NCI-H2081 treated with DMSO at 0.1 percent for 48 hours (cell line): ENCODE data around the gene UBE2H.
"Not testable (repeated sequence)": the region's sequence is repeated elsewhere in the genome, so short reads cannot be mapped to it uniquely, and the experiment has no call there.

Source experiments
- DNase-seq: peaks from one replicate; lab custom pipeline; 2025; lab: John Stamatoyannopoulos, UW

UBE2H gene

DNA sequence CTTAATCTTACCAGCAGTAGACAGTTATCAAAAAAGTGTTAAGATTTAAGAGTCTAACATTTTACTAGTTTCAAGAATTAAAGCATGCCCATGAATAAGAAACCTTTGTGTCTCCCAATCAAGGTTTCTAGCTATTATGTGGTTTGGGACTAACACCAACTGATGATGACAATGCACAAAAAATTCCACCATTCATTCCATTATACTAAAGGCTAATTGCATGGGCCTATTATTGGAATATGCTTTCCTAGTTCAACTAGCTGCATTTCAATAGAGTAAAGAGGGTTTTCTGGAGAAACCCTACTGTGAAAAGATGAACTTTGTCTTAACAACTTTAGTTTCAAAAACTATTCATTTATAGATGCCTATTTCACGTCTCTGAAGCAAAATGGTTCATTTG lies 44.6 kb downstream of the UBE2H start:
- DNase-seq: no peak

DNA sequence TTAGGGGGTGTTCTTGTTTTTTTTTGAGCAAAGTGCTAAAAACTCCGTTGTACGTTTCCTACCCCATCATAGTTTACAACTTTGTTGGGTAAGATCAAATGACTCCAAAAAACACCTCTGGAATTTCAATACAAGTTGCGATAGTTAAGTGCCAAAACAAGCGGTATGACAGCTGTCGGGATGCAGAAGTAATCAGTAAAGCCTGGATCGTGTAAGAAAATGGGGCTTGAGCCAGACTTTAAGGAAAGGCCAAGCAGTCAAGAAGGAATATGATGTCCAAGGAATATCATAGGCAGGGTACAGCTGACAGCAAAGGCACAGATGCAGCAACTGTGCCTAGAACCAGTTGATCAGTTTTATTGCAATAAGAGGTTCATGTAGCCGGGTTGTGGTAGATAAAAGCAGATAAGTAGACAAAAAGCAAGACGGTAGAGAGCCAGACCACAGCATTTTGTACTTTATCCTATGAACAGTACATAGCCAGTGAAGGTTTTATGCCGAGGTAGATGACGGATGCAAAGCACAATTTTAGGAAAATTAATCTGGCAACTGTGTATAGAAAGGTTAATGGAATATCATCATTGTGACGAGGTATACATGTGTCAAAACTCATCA lies 45.5 kb downstream of the UBE2H start:
- no peak for DNase-seq

DNA sequence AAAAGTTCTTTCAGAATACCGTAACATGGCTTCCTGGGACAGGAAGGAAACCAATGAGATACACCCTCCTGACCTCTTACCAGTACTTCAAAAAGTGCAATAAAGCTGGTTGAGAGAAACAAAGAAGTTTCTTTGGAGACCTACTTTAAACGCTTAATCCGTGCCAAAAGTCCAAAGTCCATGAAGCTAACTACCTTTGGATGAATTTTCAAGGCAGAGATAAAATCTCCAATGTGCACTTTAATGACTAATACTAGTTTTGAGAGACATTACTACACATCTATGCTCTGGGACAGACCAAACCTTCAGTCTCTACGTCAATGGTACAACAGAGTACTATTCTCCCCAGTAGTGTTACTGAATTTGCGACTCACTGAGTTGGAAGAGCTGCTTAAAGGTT lies 46.1 kb downstream of the UBE2H start:
- DNase-seq: no peak

DNA sequence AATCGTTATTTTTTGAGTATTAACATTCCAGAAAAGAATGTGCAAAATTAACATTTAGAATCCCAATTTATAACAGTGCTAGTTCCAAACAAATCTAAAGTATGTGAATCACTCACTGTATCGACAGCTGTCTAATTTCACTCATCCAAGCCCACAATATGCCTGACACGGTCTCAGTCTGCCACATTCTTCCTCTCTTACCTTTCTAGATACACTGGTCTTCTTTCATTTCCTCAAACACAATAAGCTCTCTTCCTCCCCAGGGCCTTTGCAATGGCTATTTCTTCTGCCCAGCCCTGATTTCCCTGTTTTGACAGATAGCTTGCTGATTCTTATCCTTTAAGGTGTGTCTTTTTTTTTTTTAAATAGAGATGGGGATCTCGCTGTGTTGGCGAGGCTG lies 48.8 kb downstream of the UBE2H start:
- no peak for DNase-seq

DNA sequence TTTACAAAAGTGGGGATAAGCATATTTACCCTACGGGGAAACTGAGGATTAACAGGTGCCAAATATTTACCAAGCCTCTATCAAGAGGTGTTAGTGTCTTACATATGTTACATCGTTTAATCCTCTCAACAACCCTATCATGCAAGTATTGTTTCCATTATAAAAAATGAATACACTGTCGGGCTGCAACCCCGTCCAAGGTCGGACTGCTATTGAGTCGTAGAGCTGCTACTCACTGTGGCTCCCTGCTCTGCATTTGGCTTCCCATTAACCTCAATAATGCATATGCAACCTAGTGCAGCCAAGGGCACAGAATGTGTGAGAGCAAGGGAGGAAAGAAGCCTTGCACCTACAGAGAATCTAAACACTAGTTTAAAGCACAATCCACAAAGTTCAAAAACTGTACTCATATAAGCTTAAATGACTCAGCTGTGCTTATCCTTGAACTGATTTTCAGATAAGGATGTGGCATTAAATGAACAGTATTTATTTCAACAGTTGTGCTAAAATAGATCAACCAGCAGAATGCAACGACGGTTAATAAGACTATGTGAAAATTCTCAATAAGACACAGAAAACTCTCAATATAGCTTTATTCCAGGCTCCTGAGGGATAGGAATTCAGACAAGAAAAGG lies 49.9 kb downstream of the UBE2H start:
- DNase-seq: no peak

DNA sequence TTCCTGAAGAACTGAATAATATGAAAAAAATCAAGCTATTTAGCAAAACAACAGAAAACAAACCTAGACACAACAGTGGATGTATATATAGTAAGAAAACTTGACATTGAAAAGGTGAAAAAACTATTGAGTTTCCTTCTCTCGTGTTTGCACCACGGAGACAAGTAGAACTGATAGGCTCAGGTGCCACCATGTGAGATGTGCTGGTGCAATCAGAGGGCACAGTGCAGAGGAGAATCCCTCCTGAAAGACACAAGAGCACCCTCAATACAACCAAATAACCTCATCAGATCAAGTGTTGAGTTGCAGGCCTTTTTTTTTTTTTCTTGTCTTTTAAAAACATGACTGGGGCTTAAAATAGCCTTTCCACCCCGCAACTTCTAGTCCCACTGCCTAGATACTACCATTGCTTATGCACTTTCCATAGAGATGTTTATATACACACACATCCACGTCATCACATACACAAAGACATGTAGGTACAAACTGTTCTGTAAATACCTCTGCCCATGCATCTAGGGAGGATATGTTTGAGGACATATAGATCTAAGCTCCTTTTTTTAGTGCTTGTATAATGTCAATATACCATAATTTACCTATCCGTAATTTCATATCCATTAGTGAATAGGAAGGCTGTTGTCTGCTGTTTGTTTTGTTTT lies 54.1 kb downstream of the UBE2H start:
- no peak for DNase-seq

DNA sequence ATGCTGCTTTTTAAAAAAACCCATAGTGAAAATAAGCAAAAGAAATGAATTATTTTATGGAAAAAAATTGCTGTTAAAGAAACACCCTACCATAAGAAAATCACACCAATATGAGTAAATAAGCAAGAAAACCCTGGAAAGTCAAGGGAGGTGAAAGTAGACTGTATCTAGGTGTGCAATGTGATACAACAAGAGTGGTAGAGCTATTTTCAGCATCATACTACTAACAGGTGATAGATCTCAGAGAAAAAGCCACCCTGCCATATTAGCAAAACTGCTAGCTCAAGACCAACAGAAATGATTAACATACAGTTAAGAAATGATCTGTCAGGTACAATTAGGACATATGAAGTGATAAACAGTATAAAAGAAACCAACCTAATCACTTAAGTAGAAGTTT lies 54.8 kb downstream of the UBE2H start:
- no peak for DNase-seq

DNA sequence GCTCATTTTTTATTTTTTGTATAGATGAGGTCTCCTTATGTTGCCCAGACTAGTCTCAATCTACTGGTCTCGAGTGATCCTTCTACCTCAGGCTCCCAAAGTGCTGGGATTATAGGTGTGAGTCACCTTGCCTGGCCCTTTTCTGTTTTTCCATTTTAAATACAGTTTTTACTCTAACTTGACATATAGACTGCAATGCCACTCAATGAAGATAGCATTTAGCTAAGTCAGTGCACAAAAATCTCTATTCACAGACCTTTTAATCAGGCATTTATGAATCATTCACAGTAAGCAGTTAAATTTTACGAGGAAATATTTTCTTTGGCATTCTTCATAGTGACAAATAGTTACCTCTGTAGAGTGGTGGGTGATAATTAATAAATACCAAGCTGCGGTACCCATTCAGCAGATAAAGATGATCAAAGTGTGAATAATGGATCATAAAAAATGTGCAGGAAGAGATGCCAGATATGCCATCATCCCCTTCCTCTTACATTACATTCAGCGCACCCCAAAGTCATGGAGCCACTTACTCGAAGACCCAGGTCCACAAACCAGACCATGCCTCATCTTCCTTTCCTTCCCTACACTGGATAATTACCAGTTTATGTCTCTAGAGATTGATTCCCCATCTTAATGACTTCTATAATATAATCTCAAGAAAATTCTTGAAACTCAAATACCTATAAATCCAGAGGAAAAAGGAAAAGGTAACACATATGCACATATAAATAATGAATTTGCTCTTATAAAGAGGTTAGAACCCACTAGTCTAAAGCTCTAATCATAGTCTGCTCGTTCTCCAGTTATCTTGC lies 56.0 kb downstream of the UBE2H start:
- no peak for DNase-seq

DNA sequence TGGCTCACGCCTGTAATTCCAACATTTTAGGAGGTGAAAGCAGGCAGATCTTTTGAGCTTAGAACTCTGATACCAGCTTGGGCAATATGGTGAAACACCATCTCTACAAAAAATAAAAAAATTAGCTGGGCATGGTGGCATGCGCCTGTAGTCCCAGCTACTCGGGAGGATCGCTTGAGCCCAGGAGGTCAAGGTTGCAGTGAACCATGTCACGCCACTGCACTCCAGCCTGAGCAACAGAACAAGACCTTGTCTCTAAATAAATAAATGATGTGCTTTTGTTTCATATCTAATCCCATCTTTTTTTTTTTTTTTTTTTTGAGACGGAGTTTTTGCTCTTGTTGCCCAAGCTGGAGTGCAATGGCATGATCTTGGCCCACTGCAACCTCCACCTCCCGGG lies 58.6 kb downstream of the UBE2H start:
- DNase-seq: not testable (repeated sequence)

DNA sequence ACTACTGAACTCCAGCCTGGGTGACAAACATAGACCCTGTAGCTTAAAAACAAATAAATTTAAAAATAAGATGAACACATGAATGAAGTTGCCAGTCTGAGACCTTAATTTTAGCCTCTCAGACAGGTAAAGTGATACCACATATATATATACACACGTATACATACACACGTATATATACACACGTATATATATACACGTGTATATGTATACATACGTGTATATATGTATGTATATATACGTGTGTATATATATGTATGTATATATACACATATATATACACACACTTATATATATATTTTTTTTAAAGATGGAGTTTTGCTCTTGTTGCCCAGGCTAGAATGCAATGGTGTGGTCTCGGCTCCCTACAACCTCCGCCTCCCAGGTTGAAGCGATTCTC lies 62.7 kb downstream of the UBE2H start:
- no peak for DNase-seq

DNA sequence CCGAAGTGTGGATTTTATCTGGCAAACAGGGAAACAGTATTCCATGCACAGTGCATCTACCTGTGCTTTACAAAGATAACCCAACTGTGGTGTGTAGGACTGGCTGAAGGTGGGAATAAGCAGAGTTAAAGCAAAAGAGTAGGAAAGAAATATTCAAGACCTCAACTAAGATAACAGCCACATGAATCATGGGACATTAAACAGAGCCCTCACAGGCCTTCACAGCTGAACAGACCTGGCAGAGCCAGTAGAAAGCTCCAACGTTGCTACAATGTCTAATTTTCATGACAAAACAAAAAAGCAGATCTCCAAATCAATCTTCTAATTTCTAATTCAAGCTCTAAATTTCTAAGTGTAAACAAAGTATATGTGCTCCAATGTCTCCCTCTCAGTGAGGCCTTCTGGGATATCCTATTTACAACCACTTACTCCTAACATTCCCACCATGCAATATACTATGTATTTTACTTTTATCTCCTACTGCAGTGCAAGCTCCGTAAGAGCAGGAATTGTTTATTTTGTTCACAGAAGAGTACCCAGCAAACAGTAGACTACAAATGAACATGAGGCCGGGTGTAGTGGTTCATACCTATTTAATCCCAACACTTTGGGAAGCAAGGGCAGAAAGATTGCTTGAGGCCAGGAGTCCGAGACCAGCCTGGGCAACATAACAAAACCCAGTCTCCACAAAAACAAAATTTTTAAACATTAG lies 63.5 kb downstream of the UBE2H start:
- peak; percentile 24 for DNase-seq

DNA sequence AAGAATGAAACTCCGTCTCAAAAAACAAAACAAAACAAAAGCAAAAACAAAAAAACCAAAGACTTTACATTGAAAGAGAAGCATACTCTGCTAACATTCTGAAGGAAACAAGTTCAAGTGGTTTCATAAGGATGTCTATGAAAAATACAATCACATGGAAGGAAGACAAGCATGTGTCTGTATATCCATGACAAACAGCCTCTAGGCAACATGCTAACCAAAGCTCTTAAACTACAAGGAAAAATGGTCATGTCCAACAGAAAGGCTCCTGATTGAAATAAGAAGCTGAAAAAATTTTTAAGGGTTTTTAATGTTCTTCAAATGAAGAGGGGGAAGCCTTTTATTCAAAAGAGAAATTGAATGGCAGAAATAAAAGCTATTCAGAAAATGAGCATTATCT lies 64.9 kb downstream of the UBE2H start:
- DNase-seq: no peak

DNA sequence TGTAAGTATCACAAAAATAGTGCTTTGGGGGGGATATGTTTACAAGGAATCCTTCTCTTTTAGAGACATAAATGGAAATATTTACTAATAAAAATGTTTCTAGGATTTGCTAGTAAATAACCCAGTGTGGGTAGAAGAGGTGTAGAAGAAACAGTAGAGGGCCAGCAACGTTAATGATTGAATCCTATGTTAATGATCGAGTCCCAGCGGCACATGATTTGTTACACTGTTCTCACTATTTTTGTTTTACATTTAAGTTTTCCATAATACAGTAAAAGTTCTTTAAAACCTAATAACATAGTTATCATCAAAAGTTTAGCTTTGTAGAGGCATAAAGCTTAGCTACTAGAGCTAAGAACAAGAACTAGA lies 66.0 kb downstream of the UBE2H start:
- no peak for DNase-seq

DNA sequence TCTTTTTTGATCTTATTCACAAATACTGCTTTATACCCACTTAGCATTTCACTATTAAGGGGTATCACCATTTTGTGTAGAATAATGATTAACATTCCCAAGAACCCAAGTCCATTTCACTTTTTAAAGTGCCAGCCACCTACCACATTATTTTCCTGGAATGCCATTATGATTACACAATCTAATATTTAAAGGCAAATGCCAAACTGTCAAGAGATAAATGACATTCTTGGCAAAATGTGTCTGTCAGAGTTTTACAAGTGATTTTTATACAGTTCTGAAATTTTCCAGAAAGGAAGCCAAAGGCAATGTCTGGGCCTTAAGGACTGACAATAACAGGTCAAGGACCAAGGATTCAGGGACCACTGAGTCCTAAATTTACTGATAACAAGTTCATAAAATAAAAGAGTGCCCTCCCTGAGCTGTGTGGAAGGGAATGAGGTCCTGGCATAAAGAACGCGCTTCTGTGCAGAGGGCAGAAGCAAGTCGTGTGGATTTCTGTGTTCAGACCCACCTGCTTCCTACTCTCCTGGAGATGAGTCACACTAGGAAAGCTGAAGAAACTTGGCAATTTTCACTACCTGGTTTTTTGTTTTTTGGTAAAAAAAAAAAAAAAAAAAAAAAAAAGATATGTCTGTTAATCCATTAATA lies 66.5 kb downstream of the UBE2H start:
- no peak for DNase-seq

DNA sequence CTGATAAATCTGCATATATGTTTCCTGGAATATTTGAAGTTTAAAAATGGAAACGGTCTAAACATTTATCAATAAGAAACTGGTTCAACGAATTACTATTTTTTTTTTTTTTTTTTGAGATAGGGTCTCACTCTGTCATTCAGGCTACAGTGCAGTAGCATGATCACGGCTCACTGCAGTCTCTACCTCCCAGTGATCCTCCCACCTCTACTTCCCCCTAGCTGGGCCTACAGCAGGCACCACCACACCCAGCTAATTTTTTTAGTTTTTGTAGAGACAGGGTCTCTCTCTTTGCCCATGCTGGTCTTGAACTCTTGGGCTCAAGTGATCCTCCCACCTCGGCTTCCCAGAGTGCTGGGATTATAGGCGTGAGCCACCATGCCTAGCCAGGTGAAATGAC lies 68.3 kb downstream of the UBE2H start:
- DNase-seq: no peak

DNA sequence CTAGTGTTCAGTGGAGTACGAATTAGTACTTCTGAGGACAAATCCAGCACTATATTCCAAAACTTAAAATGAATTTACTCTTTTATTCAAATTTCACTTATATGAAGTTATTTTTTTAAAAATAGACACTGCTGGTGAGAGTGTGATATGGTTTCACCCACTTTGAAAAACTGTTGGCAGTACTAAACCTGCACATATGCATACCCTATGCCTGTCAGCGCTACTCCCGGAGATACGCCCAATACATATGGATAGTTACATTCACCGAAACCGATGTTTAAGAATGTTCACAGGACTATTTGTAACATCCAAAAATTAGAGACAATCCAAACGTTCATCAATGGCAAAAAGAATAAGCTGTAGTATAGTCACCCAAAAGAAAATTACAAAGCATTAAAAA lies 69.6 kb downstream of the UBE2H start:
- DNase-seq: no peak

DNA sequence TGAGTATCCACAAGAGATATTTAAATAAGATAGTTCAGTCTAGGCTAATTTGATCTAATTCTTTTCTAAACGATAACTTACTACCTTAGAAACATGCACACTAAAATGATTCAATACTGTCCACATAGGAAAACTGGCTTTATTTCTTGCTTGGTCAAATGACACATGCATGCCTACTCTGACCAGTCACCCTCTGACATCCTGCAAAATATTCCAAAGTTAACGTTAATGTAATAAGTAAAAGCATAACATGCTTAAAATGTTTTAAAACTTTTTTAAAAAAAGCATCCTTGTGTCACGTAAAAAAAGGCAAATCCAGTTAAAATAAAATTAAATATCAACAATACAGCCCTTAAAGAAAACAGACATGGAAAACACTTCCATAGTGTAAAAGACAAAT lies 70.2 kb downstream of the UBE2H start:
- no peak for DNase-seq

DNA sequence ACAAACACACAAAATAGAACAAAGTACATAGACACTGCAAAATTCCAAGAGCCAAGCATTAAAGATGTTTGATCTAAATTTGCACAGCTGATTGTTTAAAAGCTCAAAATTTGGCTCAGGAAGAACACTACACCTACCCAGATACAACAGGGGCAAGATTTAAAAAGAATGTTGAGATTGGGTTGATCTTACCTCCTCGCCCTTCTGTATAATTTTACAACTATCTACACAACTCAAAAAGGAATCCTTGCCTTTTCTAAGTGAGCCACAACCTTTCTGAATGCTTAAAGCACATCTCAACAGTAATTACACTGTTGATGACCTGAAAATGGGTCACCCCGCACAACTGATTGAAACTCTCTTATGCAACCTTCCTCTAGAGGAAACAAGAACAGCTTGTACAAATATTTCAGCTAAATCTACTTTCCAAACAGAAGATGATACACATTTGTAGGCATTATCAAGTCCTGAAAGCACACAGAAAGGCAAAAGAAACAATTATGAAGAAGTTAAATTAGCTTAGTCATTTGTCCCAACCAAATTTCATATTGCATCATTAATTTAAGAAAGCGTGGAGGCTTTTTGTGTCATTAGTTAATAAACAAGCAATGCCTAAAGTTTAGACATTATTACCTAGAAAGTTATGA lies 75.5 kb downstream of the UBE2H start:
- no peak for DNase-seq

DNA sequence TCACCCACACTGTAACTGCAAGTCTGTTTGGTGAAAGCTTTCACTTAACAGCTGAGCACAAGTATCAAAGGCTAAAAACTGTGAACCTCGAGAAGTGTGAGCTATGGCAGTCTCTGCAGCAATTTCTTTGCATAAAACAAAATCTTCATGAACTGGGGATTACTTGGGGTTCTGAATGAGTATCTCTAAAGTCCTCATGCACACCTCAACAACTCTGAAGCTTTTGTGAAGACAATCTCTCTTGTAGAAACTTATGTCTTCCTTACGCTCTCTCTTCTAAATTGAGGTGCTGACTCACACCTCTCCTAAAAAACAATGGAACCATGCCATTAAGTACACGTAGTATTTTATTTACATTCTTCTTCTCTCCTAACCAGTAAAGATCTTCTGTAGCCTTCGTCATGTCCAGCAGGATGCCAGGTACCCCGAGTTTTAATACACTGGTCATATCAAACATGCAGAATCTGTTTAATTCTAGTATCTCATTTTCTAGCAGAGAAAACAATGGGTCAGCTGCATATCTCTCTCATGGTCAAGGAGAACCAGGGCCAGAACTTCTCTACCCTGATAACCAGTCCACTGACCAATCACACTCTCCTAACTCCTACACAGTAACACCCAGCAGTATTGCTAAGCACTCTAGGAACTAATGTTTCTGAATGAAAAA lies 76.9 kb downstream of the UBE2H start:
- DNase-seq: no peak

DNA sequence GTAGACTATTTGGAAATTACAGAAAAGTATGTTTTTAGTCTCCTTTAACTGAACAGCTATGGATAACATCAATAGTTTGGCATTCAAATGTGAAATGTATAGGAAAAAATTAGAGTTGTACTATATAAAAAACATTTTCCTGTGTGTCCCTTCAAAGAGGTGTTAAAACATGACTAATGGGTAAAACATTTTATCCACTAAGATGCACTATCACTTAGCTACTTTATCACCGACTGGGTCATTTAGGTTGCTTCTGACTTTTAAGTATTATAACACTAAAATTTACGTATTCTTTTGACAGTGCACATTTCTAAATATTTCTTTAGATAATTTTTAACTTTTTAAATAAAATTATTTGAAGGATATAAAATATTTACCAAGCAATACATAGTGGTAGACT lies 77.6 kb downstream of the UBE2H start:
- no peak for DNase-seq

DNA sequence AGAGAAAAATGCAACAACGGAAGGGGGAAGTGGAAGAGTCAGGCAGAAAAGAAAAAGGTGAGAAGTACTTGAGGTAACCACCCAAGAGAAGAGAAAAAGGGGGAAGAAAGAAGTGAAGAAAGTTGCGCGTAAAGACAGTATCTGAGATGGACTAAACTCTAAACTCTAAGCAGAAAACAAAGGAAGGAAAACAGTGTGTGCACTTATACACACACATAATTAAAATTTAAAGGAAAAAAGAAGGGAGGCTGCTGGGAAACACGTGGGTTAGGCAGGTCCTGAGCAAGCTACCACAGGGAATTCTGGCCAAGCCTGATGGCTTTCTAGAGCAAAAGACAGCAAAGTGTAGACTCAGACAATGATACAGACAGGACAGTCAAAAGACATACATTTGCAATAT lies 78.0 kb downstream of the UBE2H start:
- no peak for DNase-seq
